Neural progenitor cell (in vitro differentiated cells): ENCODE data around the gene MAP2. TPM values are rescaled to one million over a fixed set of nuclear protein-coding genes. Genes with fewer than 3 reads are reported as not detected.

Experiments
- DNase-seq: peaks from one replicate; pipeline ENCODE4 v3.0.0-alpha.2; 2016; ENCODE audit warnings: low spot score
- H2AFZ ChIP-seq: fragments of 200-600 bp; sonication (generic); replicated peaks from 2 replicates; pipeline ENCODE4 v1.6.1; 2016; ENCODE audit warnings: antibody characterized with exemption
- H3F3A ChIP-seq: fragments of 200-600 bp; sonication (generic); 2 replicates; pipeline ENCODE4 v1.6.1; 2016; ENCODE audit warnings: antibody characterized with exemption, low read depth
- H3K27ac ChIP-seq: fragments of 200-600 bp; sonication (generic); 2 replicates; pipeline ENCODE4 v1.5.1; 2016; ENCODE audit warnings: mild to moderate bottlenecking
- H3K27me3 ChIP-seq: fragments of 200-600 bp; sonication (generic); 2 replicates; pipeline ENCODE4 v1.6.1; 2016; ENCODE audit warnings: mild to moderate bottlenecking, moderate library complexity
- H3K36me3 ChIP-seq: fragments of 200-600 bp; sonication (generic); 2 replicates; pipeline ENCODE4 v1.5.1; 2016
- H3K4me1 ChIP-seq: fragments of 200-600 bp; sonication (generic); 2 replicates; pipeline ENCODE4 v1.6.1; 2016; ENCODE audit warnings: mixed run types
- H3K4me2 ChIP-seq: fragments of 200-600 bp; sonication (generic); 2 replicates; pipeline ENCODE4 v1.6.1; 2016
- H3K4me3 ChIP-seq: fragments of 200-600 bp; sonication (generic); 2 replicates; pipeline ENCODE4 v1.5.1; 2016
- H3K79me2 ChIP-seq: fragments of 200-600 bp; sonication (generic); 2 replicates; pipeline ENCODE4 v1.6.1; 2016; ENCODE audit warnings: low read depth
- H3K9ac ChIP-seq: fragments of 200-600 bp; sonication (generic); 2 replicates; pipeline ENCODE4 v1.6.1; 2016
- H3K9me3 ChIP-seq: fragments of 200-600 bp; sonication (generic); 2 replicates; pipeline ENCODE4 v1.5.1; 2016; ENCODE audit warnings: low read depth
- H4K20me1 ChIP-seq: fragments of 200-600 bp; sonication (generic); 2 replicates; pipeline ENCODE4 v1.6.1; 2016; ENCODE audit warnings: low read depth
- H3K27ac Mint-ChIP-seq: 3 replicates; pipeline ENCODE4 v1.8.0; 2021; ENCODE audit warnings: mixed read lengths
- H3K27me3 Mint-ChIP-seq: 2 replicates; pipeline ENCODE4 v1.8.0; 2022; ENCODE audit warnings: low read depth, mild to moderate bottlenecking, inconsistent platforms, moderate library complexity, mixed read lengths; ENCODE audit not compliant: insufficient read depth
- H3K36me3 Mint-ChIP-seq: 3 replicates; pipeline ENCODE4 v1.8.0; 2021; ENCODE audit warnings: mixed read lengths
- H3K4me1 Mint-ChIP-seq: 3 replicates; pipeline ENCODE4 v1.8.0; 2021; ENCODE audit warnings: mixed read lengths
- H3K4me3 Mint-ChIP-seq: 3 replicates; pipeline ENCODE4 v1.8.0; 2021; ENCODE audit warnings: mild to moderate bottlenecking, moderate library complexity, mixed read lengths
- H3K9me3 Mint-ChIP-seq: 3 replicates; pipeline ENCODE4 v1.8.0; 2020; ENCODE audit warnings: mixed read lengths
- EZH2 ChIP-seq: fragments of 200-600 bp; sonication (generic); IDR thresholded peaks from 2 replicates; pipeline ENCODE4 v1.6.1; 2017; ENCODE audit warnings: antibody characterized with exemption, mild to moderate bottlenecking, moderate library complexity
- EZH2phosphoT487 ChIP-seq: fragments of 200-600 bp; sonication (generic); IDR thresholded peaks from 2 replicates; pipeline ENCODE4 v1.6.1; 2017; ENCODE audit warnings: antibody characterized with exemption
- total RNA-seq: library from RNA; depleted of rRNA; stranded (reverse); fragments of >200 nt; gene quantifications from 2 replicates; pipeline ENCODE4 v1.2.3, GENCODE V29; 2015; ENCODE audit warnings: low replicate concordance
- TF ChIP-seq, protein P1 (sequence below): fragments of 200-600 bp; sonication (generic); IDR thresholded peaks from 2 replicates; pipeline ENCODE4 v1.5.1; 2017; ENCODE audit warnings: antibody characterized with exemption, mild to moderate bottlenecking

The MAP2 gene
- total RNA-seq, 1 donor from 2014 or later, result 102 TPM

DNA sequence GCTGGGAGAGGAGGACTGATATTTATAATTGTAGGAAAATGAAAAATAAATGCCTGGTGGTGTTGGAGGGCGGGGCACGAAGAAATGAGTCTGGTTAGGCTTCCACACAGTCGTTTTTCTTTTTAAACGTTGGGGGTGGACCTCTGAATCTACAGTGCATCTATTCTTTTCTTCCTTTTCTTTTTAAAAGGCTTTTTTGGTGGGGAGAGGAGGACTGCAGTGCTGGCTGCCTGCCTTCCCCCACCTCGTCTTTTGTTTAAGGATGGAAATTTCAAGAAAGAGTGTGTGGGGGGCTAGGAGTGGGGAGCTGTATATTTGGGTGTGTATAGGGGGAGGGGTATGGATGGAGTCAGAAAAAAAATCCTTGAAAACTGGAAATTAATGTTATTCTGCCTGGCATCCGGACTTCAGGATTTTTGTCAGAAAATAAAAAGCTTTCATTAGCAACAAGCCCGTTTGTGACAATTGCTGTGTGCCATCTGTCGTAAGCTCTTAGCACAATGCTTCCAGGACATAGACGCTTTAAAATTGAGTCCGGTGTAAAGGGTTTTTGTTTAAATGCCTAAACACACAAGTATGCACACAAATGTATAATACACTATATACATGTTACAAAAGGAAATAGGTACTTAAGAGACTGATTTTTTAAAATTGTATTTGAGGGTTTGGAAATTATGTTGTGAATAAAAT, 1.1 kb downstream of the MAP2 start:
- Histone ChIP-seq H3K4me1 (peaks cover 17% of the 10 kb centered on the region), H3K9me3 (no peaks in the 10 kb centered on the region), H4K20me1 (peaks cover 8% of the 10 kb centered on the region), H3K4me2 (peak overlapping the region; percentile 84), H3K9ac (peak overlapping the region; percentile 52), H3K27ac (no peak overlapping the region), H3K36me3 (no peaks in the 10 kb centered on the region), H3K79me2 (peaks cover 57% of the 10 kb centered on the region), H3K27me3 (no peaks in the 10 kb centered on the region), H3K4me3 (peak overlapping the region; percentile 78), H3F3A (peaks cover 12% of the 10 kb centered on the region), H2AFZ (peak overlapping the region; percentile 83)
- peaks cover 19% of the 10 kb centered on the region for H3K36me3 Mint-ChIP-seq
- H3K4me3 Mint-ChIP-seq, result peak overlapping the region; percentile 97
- peaks cover 8% of the 10 kb centered on the region for H3K9me3 Mint-ChIP-seq
- H3K4me1 Mint-ChIP-seq, result peaks cover 31% of the 10 kb centered on the region
- peak overlapping the region; percentile 90 for H3K27ac Mint-ChIP-seq
- H3K27me3 Mint-ChIP-seq, result peaks cover 2% of the 10 kb centered on the region
- TF ChIP-seq EZH2phosphoT487, result no peak
- DNase-seq, result no peak

DNA sequence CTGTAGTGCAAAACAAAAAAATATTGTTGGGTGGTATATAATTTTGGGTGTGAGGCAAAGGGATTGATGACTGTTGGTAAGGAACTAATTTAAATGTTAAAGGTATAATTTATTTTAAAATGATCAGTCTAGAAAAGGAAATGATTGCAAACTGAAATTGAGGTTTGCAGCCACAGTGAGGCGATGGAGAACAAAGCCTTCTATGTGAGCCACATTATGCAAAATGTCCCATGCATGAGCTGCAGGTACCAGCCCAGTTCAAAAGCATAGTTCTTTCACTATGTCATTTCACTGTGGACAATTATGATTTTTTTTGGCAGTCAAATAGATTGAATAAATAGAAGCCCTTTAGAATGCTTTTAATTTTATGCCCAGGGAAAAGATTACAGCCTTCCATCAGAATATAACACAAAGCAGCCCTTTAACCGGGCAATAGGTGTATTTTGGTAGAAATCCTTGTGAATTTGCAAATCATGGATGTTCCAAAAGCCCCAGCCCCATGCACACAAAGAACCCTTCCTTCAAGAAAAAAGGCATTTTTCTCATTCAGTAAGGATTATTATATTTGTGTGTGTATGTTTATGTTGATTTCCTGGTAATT, 1.7 kb downstream of the MAP2 start:
- Histone ChIP-seq H3K4me3 (peak overlapping the region; percentile 78), H3K9me3 (no peaks in the 10 kb centered on the region), H3K79me2 (peaks cover 64% of the 10 kb centered on the region), H2AFZ (peak overlapping the region; percentile 83), H3K9ac (no peak overlapping the region), H3F3A (peaks cover 12% of the 10 kb centered on the region), H4K20me1 (peaks cover 8% of the 10 kb centered on the region), H3K27me3 (no peaks in the 10 kb centered on the region), H3K4me2 (peak overlapping the region; percentile 84), H3K4me1 (peaks cover 17% of the 10 kb centered on the region), H3K36me3 (no peaks in the 10 kb centered on the region), H3K27ac (no peak overlapping the region)
- H3K36me3 Mint-ChIP-seq, result peaks cover 22% of the 10 kb centered on the region
- TF ChIP-seq, protein P1, sequence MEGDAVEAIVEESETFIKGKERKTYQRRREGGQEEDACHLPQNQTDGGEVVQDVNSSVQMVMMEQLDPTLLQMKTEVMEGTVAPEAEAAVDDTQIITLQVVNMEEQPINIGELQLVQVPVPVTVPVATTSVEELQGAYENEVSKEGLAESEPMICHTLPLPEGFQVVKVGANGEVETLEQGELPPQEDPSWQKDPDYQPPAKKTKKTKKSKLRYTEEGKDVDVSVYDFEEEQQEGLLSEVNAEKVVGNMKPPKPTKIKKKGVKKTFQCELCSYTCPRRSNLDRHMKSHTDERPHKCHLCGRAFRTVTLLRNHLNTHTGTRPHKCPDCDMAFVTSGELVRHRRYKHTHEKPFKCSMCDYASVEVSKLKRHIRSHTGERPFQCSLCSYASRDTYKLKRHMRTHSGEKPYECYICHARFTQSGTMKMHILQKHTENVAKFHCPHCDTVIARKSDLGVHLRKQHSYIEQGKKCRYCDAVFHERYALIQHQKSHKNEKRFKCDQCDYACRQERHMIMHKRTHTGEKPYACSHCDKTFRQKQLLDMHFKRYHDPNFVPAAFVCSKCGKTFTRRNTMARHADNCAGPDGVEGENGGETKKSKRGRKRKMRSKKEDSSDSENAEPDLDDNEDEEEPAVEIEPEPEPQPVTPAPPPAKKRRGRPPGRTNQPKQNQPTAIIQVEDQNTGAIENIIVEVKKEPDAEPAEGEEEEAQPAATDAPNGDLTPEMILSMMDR, result peak; percentile 60
- TF ChIP-seq EZH2phosphoT487, result no peak
- DNase-seq, result peak; percentile 38
- peaks cover 11% of the 10 kb centered on the region for H3K9me3 Mint-ChIP-seq
- peak overlapping the region; percentile 28 for H3K27ac Mint-ChIP-seq
- H3K27me3 Mint-ChIP-seq, result peaks cover 2% of the 10 kb centered on the region
- H3K4me1 Mint-ChIP-seq, result peaks cover 31% of the 10 kb centered on the region
- peak overlapping the region; percentile 97 for H3K4me3 Mint-ChIP-seq

DNA sequence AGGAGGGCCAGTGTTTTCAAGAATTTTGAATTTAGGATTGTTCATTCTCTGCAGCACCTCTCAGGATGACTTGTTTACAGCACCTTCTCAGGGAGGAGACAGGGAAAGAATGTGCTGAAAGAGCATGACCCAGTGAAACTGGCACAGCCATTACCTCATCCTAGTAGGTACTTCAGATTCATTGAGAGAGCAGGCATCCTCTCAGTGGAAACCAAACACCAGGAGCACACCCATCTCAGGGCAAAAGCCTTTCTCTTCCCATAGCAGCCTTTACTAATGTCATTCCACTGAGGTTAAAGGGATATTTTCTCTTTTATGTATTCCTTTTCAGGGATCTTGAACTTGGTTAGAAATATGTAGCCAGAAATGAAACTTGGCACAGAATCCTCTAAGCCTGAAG, 2.6 kb downstream of the MAP2 start:
- Histone ChIP-seq H3K4me1 (peaks cover 19% of the 10 kb centered on the region), H3K27me3 (no peaks in the 10 kb centered on the region), H4K20me1 (peaks cover 16% of the 10 kb centered on the region), H3K9me3 (no peaks in the 10 kb centered on the region), H3K79me2 (peaks cover 72% of the 10 kb centered on the region), H3K4me3 (no peak overlapping the region), H3K4me2 (peak overlapping the region; percentile 84), H3K36me3 (no peaks in the 10 kb centered on the region), H3K27ac (no peak overlapping the region), H3K9ac (no peak overlapping the region), H2AFZ (no peak overlapping the region), H3F3A (peaks cover 12% of the 10 kb centered on the region)
- Mint-ChIP-seq H3K4me1 (peaks cover 31% of the 10 kb centered on the region), H3K36me3 (peaks cover 26% of the 10 kb centered on the region), H3K27me3 (peaks cover 2% of the 10 kb centered on the region), H3K9me3 (peaks cover 13% of the 10 kb centered on the region), H3K27ac (peak overlapping the region; percentile 57), H3K4me3 (peak overlapping the region; percentile 97)
- DNase-seq, result peak; percentile 23
- TF ChIP-seq EZH2 (no peak), EZH2phosphoT487 (no peak)
- TF ChIP-seq, protein P1, result no peak

DNA sequence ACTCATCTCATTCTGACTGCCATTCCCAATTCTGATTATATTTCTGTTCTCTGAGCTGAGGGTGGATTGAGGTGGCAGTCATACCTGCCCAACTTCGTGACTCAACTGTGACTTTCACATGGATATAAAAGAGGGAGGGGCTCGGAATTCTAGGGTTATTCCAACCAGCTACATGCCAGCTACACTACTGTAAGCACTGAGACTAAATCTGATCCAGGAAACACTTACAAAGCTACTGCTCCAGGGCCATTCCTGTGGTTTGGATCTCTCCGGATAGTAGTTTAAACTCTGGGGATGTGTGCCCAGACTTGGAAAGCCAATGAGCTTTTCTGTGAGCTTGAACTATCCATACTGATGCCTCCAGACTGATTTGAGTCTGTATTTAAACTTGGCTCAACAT, 7.9 kb downstream of the MAP2 start:
- no peaks in the 10 kb centered on the region for H3K9me3 ChIP-seq
- no peak for DNase-seq
- H3K4me1 ChIP-seq, result peaks cover 11% of the 10 kb centered on the region
- no peak overlapping the region for H3K9ac ChIP-seq
- H3K36me3 Mint-ChIP-seq, result peaks cover 53% of the 10 kb centered on the region
- peaks cover 41% of the 10 kb centered on the region for H4K20me1 ChIP-seq
- peaks cover 100% of the 10 kb centered on the region for H3K79me2 ChIP-seq
- no peak for TF ChIP-seq EZH2
- TF ChIP-seq, protein P1, result no peak
- no peak for TF ChIP-seq EZH2phosphoT487
- peaks cover 4% of the 10 kb centered on the region for H3K27me3 Mint-ChIP-seq
- H3K9me3 Mint-ChIP-seq, result peaks cover 27% of the 10 kb centered on the region
- no peaks in the 10 kb centered on the region for H3F3A ChIP-seq
- peak overlapping the region; percentile 57 for H3K27ac Mint-ChIP-seq
- H3K27me3 ChIP-seq, result no peaks in the 10 kb centered on the region
- H3K4me1 Mint-ChIP-seq, result peaks cover 15% of the 10 kb centered on the region
- H3K36me3 ChIP-seq, result no peaks in the 10 kb centered on the region
- no peak overlapping the region for H3K27ac ChIP-seq
- H2AFZ ChIP-seq, result no peak overlapping the region
- H3K4me3 Mint-ChIP-seq, result no peak overlapping the region
- H3K4me3 ChIP-seq, result no peak overlapping the region
- H3K4me2 ChIP-seq, result no peak overlapping the region
